Testis (tissue), 3 donors: ENCODE measurements around the gene DRC7. TPM values are rescaled to one million over a fixed set of nuclear protein-coding genes. Genes with fewer than 3 reads are reported as not detected.
A peak's percentile ranks its signal among the peaks of the same experiment; 100 is the strongest.

Source experiments
- DNase-seq: peaks from one replicate; pipeline ENCODE4 v3.0.0-alpha.2; 2019
- H3K27ac ChIP-seq, 2 donors: fragments of 200-600 bp; sonication (generic); one replicate each; pipeline ENCODE4 v1.5.1; 2019
- H3K27me3 ChIP-seq: fragments of 200-600 bp; sonication (generic); one replicate; pipeline ENCODE4 v1.5.1; 2019
- H3K36me3 ChIP-seq: fragments of 200-600 bp; sonication (generic); one replicate; pipeline ENCODE4 v1.5.1; 2017; ENCODE audit warnings: low read depth; ENCODE audit errors: missing control alignments
- H3K4me1 ChIP-seq: fragments of 200-600 bp; sonication (generic); one replicate; pipeline ENCODE4 v1.5.1; 2019
- H3K4me3 ChIP-seq, 2 donors: fragments of 200-600 bp; sonication (generic); one replicate each; pipeline ENCODE4 v1.5.1; 2017 to 2019
- H3K9me3 ChIP-seq: fragments of 200-600 bp; sonication (generic); one replicate; pipeline ENCODE4 v1.5.1; 2017
- CTCF ChIP-seq, 3 experiments: fragments of 450-650 bp in 2 of 3; fragments of 200-600 bp in 1 of 3; sonication (generic) in 1 of 3; IDR thresholded peaks; one replicate each; pipeline ENCODE4 v1.5.1; 2016 to 2019; ENCODE audit warnings: antibody characterized with exemption in 3 of 3, mild to moderate bottlenecking in 2 of 3, moderate library complexity in 1 of 3
- POLR2A ChIP-seq: fragments of 450-650 bp; IDR thresholded peaks from one replicate; pipeline ENCODE4 v1.6.1; 2017; ENCODE audit warnings: antibody characterized with exemption, mild to moderate bottlenecking, moderate library complexity
- WGBS, 2 donors: methylation state at CpG; one replicate each; pipeline ENCODE4 v1.1.5; 2018; 5-methylcytosine and 5-hydroxymethylcytosine counted together
- intact Hi-C: fragments of 100-400 bp; cut with DNase I; formaldehyde crosslinking; loops from one replicate; pipeline ENCODE4 v1.15.1; 2023; ENCODE audit warnings: low total_unique reads
- polyA plus RNA-seq: library from polyadenylated mRNA; stranded (reverse); fragments of 350-450 nt; fragmentation: Illumina TruSeq; extraction: RNeasy Lipid Tissue Mini Kit (QIAGEN cat#74804); gene quantifications from one replicate; pipeline ENCODE4 v1.2.3, GENCODE V29; 2014; ENCODE audit warnings: low read depth, low replicate concordance; ENCODE audit not compliant: insufficient read depth
- total RNA-seq, 2 donors: library from RNA; depleted of rRNA; stranded (reverse); fragments of >200 nt; gene quantifications; one replicate each; pipeline ENCODE4 v1.2.3, GENCODE V29; 2016

The DRC7 gene
- total and polyA plus RNA-seq, 3 donors from 2014 or later, result 35.4 to 199 (median 62.7) TPM

- no peak overlapping the region for H3K4me3 ChIP-seq
- TF ChIP-seq POLR2A (no peak), CTCF (IDR thresholded peaks at IDR 0.05) (no peak)
- H3K27me3 ChIP-seq, result no peaks in the 10 kb centered on the region
- WGBS, 2 donors, result 63 to 73% methylated on average over 10 to 14 of the region's 14 CpGs
- intact Hi-C loops, result no loop called here
- DNase-seq, result no peak
- peaks cover 25% of the 10 kb centered on the region for H3K4me1 ChIP-seq
- H3K36me3 ChIP-seq, result no peaks in the 10 kb centered on the region
- peak overlapping the region in 1 of 2 donors; percentile 3 for H3K27ac ChIP-seq
- no peaks in the 10 kb centered on the region for H3K9me3 ChIP-seq
Measured at GRCh38 chr16:57646388-57647039, 48.1 kb upstream of the DRC7 start.

- 65 to 67% methylated on average over 10 of the region's 10 CpGs for WGBS, 2 donors
- Histone ChIP-seq H3K9me3 (no peaks in the 10 kb centered on the region), H3K36me3 (no peaks in the 10 kb centered on the region), H3K27me3 (no peaks in the 10 kb centered on the region), H3K4me3 (no peak overlapping the region), H3K27ac (peak overlapping the region; percentile 3 to 42), H3K4me1 (peaks cover 23% of the 10 kb centered on the region)
- TF ChIP-seq POLR2A, result no peak
- TF ChIP-seq CTCF (IDR thresholded peaks at IDR 0.05), result no peak
- intact Hi-C loops, result no loop called here
- no peak for DNase-seq
Measured at GRCh38 chr16:57647136-57647875, 47.3 kb upstream of the DRC7 start.

GRCh38 chr16:57648125-57648524, 46.5 kb upstream of the DRC7 start:
- WGBS, 2 donors, result 72 to 81% methylated on average over 5 of the region's 5 CpGs
- Histone ChIP-seq H3K36me3 (no peaks in the 10 kb centered on the region), H3K4me1 (peaks cover 17% of the 10 kb centered on the region), H3K27me3 (no peaks in the 10 kb centered on the region), H3K27ac (peak overlapping the region; percentile 3 to 42), H3K9me3 (no peaks in the 10 kb centered on the region), H3K4me3 (no peak overlapping the region)
- no peak for DNase-seq
- intact Hi-C loops, result no loop called here
- TF ChIP-seq POLR2A, result no peak

GRCh38 chr16:57648581-57649442, 45.8 kb upstream of the DRC7 start:
- 42 to 52% methylated on average over 8 to 18 of the region's 18 CpGs for WGBS, 2 donors
- Histone ChIP-seq H3K27ac (peak overlapping the region in 1 of 2 donors; percentile 3), H3K27me3 (no peaks in the 10 kb centered on the region), H3K36me3 (no peaks in the 10 kb centered on the region), H3K4me1 (peaks cover 11% of the 10 kb centered on the region), H3K4me3 (no peak overlapping the region), H3K9me3 (no peaks in the 10 kb centered on the region)
- intact Hi-C loops, result no loop called here
- TF ChIP-seq POLR2A, result no peak
- peak; percentile 98 to 99 (median 99) for TF ChIP-seq CTCF (IDR thresholded peaks at IDR 0.05)
- peak; percentile 84 for DNase-seq

GRCh38 chr16:57649443-57649751, 45.2 kb upstream of the DRC7 start:
- 79 to 86% methylated on average over 6 of the region's 6 CpGs for WGBS, 2 donors
- Histone ChIP-seq H3K27ac (no peak overlapping the region), H3K36me3 (no peaks in the 10 kb centered on the region), H3K27me3 (no peaks in the 10 kb centered on the region), H3K4me1 (peaks cover 11% of the 10 kb centered on the region), H3K9me3 (no peaks in the 10 kb centered on the region), H3K4me3 (no peak overlapping the region)
- no peak for DNase-seq
- intact Hi-C loops, result no loop called here
- TF ChIP-seq POLR2A, result no peak
- no peak for TF ChIP-seq CTCF (IDR thresholded peaks at IDR 0.05)
